HepG2 (cell line): ENCODE measurements around the gene TBCD. TPM values are rescaled to one million over a fixed set of nuclear protein-coding genes. Genes with fewer than 3 reads are reported as not detected.
A peak's percentile ranks its signal among the peaks of the same experiment; 100 is the strongest.

Source experiments
- ARNT ChIP-seq: fragments of 450-650 bp; IDR thresholded peaks from 2 replicates; pipeline ENCODE4 v1.6.1; 2017
- ATF2 ChIP-seq: sonication (generic); formaldehyde crosslinking; IDR thresholded peaks from 2 replicates; pipeline ENCODE4 v1.4.0; 2020; ENCODE audit warnings: missing genetic modification reagents
- SRSF1 ChIP-seq: fragments of 200-400 bp; formaldehyde crosslinking; optimal IDR thresholded peaks from 2 replicates; pipeline ENCODE3; 2017; ENCODE audit warnings: mild to moderate bottlenecking, low read depth, low read length, moderate library complexity
- THRA ChIP-seq: sonication (generic); formaldehyde crosslinking; IDR thresholded peaks from 2 replicates; pipeline ENCODE4 v1.4.0; 2020; ENCODE audit warnings: missing genetic modification reagents, borderline replicate concordance
- ZBTB21 ChIP-seq: sonication (generic); formaldehyde crosslinking; IDR thresholded peaks from 2 replicates; pipeline ENCODE4 v1.4.0; 2020; ENCODE audit warnings: missing genetic modification reagents
- ZHX2 ChIP-seq, 2 experiments: sonication (generic) in 1 of 2; formaldehyde crosslinking in 1 of 2; IDR thresholded peaks; 2 replicates each; pipeline versions ENCODE4 v1.6.1 to v1.9.0; 2014 to 2022; ENCODE audit warnings: antibody characterized with exemption in 1 of 2, borderline replicate concordance in 1 of 2, inconsistent platforms in 1 of 2, low read depth in 1 of 2, missing genetic modification reagents in 1 of 2
- ZNF160 ChIP-seq: sonication (generic); formaldehyde crosslinking; IDR thresholded peaks from 2 replicates; pipeline ENCODE4 v1.8.0; 2022; ENCODE audit warnings: mild to moderate bottlenecking, inconsistent platforms, missing genetic modification reagents
- ZNF407 ChIP-seq: sonication (generic); formaldehyde crosslinking; IDR thresholded peaks from one replicate; pipeline ENCODE4 v1.5.1; 2020; ENCODE audit warnings: mild to moderate bottlenecking, missing genetic modification reagents; ENCODE audit errors: not compliant biosample characterization
- ZNF720 ChIP-seq: sonication (generic); formaldehyde crosslinking; IDR thresholded peaks from 2 replicates; pipeline ENCODE4 v1.4.0; 2020; ENCODE audit warnings: missing genetic modification reagents
- polyA plus RNA-seq, 8 experiments: library from polyadenylated mRNA; depleted of rRNA in 3 of 8; stranded (reverse) in 7 of 8; unstranded in 1 of 8; fragments of >200 nt; fragmentation: Illumina TruSeq in 4 of 8; extraction: Trizol in 4 of 8; gene quantifications; 2 replicates each; pipeline versions ENCODE4 v1.2.1 to v1.2.3, GENCODE V29; 2011 to 2016; ENCODE audit warnings: low read depth in 4 of 8, missing spikeins in 1 of 8, mixed read lengths in 1 of 8; ENCODE audit not compliant: insufficient read depth in 1 of 8
- total RNA-seq, 5 experiments: library from RNA; depleted of rRNA; stranded (reverse); fragments of >200 nt; fragmentation: Illumina TruSeq; extraction: Trizol; gene quantifications; 2 replicates each; pipeline ENCODE4 v1.2.3, GENCODE V29; 2016; ENCODE audit warnings: low read depth in 1 of 5

TBCD gene
- total and polyA plus RNA-seq, 2 of the 13 experiments (the other 11 are each of a cell fraction or from before 2014, with no cell fraction given) = 33.9 to 54.8 TPM

DNA sequence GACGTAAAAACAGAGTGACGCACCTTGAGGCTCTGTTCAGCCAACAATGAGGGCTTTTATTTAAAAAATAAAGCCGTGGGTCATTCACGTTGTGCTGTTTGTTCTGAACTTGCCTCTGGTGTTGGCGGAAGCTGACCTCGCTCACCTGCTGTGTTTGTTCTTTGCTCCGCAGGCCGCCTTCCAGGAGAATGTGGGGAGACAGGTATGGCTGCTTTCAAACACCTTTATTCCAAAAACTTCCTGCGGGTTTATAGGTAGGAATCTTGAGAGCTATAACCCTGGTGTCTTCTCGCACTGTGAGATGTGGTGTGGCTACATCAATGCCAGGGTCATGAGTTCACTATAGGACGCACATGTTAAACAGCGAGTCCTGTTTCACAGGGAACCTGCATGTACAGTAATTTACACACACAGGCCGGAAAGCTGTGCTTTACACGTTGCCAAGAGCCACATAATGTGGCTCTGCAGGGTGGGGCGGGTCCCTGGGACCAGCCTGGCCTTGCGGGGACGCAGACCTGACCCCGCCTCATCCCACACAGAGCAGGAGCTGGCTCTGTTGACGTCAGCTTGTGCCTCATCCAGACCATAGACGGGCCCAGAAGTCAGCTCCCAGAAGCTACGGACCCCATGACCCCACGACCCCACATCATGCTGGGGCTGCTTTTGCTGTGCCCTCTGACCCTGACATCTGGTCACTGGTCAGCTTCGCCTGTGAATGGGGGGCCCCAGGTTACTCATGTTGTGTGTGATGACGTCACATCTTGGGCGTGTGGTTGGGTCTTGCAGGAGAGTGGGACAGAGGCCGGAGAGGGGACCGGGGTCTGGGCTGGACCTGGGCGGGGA lies 137.9 kb downstream of the TBCD start (continued):
- TF ChIP-seq ZNF407 (CRISPR knock-in tag) (no peak), SRSF1 (no peak), ATF2 (CRISPR knock-in tag) (no peak; the same call in 1 of the 2 replicates), ZBTB21 (peak; percentile 1; the same call in 1 of the 2 replicates), ZNF720 (no peak), ZNF160 (CRISPR knock-in tag) (no peak), ARNT (no peak), THRA (CRISPR knock-in tag) (peak; percentile 31; the same call in 1 of the 2 replicates), ZHX2 (IDR thresholded peaks at IDR 0.05; ENCODE audit: low read depth) (no peak), ZHX2 (CRISPR knock-in tag; IDR thresholded peaks at IDR 0.05; ENCODE audit: borderline replicate concordance) (no peak)
